ENCODE results near the gene DIS3L2.

DIS3L2 gene, protein sequence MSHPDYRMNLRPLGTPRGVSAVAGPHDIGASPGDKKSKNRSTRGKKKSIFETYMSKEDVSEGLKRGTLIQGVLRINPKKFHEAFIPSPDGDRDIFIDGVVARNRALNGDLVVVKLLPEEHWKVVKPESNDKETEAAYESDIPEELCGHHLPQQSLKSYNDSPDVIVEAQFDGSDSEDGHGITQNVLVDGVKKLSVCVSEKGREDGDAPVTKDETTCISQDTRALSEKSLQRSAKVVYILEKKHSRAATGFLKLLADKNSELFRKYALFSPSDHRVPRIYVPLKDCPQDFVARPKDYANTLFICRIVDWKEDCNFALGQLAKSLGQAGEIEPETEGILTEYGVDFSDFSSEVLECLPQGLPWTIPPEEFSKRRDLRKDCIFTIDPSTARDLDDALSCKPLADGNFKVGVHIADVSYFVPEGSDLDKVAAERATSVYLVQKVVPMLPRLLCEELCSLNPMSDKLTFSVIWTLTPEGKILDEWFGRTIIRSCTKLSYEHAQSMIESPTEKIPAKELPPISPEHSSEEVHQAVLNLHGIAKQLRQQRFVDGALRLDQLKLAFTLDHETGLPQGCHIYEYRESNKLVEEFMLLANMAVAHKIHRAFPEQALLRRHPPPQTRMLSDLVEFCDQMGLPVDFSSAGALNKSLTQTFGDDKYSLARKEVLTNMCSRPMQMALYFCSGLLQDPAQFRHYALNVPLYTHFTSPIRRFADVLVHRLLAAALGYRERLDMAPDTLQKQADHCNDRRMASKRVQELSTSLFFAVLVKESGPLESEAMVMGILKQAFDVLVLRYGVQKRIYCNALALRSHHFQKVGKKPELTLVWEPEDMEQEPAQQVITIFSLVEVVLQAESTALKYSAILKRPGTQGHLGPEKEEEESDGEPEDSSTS

GRCh38 chr2:231961349-231962166 is at the start of gene DIS3L2:
Gene DIS3L2, plus strand, starts transcription at chr2:231961713. Its CDS starts 53,215 bp downstream, at chr2:232014928.
- peak; percentile 45 to 58 for DNase-seq (ENCODE audit: low read depth in 2 of 2)

DNA sequence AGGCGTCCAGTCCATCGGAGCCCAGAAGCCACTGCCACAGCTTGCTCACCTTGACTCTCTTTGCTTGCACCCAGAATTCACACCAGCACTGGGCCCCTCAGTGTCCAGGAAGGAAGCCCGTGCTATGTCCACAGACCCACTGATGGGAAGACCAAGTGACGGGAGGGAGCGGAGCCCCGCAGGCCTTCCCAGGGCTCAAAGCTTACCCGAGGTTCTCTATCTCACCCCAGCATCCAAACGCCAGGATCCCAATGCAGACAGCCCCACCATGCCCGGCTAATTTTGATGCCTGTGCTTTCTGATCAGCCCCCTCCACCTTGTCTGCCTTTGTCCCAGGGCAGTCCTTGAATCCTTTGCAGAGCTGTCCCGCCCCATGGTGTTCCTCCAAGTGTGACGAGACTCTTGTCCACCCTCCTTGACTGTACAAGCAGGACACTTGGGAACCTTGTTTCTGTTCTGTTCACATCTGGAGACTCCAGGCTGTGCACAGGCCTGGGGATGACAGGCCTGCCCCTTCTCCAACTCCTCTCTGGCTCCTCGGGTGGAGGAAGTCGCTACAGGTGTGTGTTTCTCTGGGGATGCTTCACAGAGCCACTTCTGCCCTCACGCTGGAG is 47.3 kb upstream of the DIS3L2 start:
- no peak for DNase-seq (ENCODE audit: low read depth in 2 of 2)

GRCh38 chr2:231917280-231918066 is 44.0 kb upstream of the DIS3L2 start:
- DNase-seq (ENCODE audit: low read depth in 2 of 2) = no peak

- DNase-seq (ENCODE audit: low read depth in 2 of 2) = no peak
These were observed 42.8 kb upstream of the DIS3L2 start for GRCh38 chr2:231918501-231919330.

GRCh38 chr2:231919341-231920035 is 42.0 kb upstream of the DIS3L2 start:
- DNase-seq (ENCODE audit: low read depth in 2 of 2) = no peak

- DNase-seq (ENCODE audit: low read depth in 2 of 2) = no peak
These were observed 41.1 kb upstream of the DIS3L2 start for GRCh38 chr2:231920366-231920765.

- DNase-seq (ENCODE audit: low read depth in 2 of 2) = no peak
These were observed 40.7 kb upstream of the DIS3L2 start for GRCh38 chr2:231920795-231921194.

DNA sequence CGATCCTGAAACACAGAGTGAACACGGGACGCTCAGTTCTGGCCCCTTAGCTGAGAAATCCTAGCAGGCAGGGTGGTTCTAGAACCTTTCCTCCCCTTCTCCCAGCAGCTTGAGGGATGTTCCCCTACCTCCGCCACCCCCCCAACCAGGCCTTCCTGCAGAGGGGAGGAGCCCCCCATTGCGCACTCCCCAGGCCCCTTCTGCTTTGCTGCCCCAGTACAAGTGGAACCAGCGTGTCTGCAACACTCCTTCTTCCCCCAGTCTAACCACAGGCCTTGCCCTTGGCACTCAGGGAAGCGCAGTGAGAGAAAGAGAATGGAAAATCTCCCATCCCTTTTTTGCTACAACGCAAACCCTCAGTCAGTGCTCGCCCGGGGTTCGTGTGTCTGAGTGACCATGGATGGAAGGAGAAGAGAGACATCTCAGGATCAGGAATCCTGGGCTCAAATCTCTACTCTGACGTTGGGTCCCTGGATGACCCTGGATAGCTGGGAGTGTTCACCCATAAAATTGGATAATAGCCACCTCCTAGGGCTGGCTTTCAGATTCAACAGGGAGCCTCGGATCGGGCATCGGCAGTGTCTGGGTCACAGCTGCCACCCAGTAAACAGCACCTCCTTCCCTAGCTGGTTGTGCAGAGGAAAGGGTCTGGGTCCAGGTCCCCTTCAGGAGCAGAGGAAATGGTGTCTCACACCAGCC is 39.1 kb upstream of the DIS3L2 start:
- no peak for DNase-seq (ENCODE audit: low read depth in 2 of 2)

DNA sequence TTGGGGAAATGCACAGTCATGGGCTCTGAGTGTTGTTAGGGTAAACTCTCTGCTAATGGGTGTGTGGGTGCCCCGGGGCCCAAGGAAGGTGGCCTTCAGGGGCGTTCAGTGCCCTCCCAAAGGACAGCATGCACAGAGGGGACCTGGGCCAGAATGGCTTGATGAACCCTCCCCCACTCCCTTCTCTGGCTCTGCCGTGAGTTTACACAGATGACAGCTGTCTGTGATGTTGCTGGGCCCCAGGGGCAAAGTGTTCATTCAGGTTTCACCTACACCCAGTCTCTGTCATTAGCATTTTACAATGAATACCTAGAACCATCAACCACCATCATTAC is 38.5 kb upstream of the DIS3L2 start:
- no peak for DNase-seq (ENCODE audit: low read depth in 2 of 2)

DNA sequence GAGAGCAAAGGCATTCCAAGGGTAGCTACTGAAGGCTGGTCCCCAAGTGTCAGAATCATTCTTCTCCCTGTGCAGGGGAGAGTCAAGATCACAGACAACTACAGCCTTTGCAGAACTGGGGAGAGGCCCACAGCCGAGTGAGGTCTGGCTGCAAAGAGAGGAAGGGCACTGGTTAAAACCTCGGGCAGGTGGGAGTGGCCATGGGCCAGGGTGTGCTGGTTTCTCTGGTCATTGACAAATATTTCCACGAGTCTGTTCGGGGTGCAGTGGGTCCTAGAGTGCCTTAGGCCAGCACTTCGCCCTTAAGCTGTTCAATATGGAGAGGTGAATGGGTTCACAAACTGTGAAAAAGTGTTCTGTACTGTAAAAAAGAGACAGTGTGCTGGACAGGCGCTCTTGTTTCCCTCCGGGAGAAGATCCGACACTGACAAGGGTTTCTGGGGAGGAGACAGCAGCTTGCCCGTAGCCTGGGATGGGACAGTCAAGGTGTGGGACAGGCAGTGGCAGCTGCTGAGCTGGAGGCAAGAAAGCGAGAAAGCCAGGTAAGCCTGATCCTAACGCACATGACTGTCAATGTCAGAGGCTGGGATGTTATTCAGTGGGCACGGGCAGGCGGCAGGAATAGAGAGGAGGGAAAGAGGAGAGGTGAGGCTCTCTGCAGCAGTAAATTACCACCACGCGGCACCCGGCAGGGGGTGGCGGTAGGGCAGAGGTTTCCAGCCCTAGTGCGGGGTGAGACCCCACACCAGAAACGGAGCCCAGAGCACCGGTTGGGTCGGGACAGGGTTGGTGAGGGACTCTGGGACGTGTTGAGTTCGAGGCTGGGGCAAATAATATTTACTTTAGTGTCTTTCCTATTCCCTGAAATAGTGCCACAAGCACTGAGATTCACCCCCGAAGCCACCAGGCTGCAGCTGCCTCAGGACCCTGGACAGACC is 37.3 kb upstream of the DIS3L2 start:
- DNase-seq (ENCODE audit: low read depth in 2 of 2) = no peak

DNA sequence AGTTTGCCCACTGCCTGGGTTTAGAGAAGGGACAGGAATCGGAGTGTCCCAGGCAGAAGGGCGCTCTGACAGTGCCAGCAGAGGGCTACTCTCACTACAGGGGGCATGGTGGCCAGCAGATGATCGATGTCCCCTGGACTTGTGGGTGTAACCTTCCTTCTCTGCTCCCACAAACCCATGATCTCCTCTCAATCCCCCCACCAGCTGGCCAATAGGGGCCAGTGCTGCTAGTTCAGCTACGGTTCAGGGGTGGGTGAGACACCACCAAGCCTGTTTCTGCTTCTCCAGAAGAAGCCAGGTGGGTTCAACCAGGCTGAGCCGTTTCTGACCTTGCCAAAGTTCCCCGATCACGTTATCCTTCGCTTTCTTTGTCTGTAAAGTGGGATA is 36.6 kb upstream of the DIS3L2 start:
- DNase-seq (ENCODE audit: low read depth in 2 of 2) = no peak

DNA sequence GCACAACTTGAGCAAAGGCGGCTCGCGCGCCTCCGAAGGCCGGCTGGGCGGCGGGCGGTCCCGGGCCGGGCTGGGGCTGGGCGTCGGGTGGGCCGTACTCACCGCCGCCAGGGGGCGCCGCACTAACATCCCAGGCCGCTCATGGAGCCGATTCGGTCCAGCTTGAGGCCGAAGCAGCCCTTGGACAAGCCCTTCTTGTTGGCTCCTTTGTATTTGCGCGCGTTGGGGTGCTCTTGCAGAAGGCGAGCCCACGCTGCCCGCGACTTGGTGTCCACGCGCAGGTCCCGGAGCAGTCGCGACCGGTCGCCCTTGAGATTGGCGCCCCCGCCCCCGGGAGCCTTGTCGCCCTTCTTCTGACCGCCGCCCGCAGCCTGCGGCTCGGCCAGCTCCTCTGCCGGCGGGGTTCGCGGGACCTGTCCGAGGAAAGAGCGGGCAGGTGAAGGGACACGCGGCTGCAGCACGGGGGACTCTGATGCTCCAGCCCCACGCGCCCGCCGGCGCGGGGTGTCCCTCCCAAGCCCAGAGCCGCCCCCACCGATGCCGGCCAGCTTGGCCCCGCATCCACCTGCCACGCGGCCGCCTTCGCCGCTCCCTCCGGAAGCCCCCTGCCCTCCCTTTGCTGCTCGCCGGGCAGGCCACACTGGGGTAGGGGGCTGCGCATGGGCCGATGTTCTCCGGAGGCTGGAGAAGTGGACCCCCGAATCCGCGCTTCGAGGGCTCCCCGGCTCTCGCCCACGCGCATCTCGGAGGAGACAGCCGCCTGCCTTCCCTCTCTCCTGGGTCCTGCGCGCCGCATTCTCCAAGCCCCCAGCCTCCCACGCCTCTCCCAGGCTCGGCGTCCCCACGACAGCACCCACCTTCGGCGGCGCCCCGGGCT is 36.0 kb upstream of the DIS3L2 start:
- DNase-seq (ENCODE audit: low read depth in 2 of 2) = peak; percentile 28 to 31

DNA sequence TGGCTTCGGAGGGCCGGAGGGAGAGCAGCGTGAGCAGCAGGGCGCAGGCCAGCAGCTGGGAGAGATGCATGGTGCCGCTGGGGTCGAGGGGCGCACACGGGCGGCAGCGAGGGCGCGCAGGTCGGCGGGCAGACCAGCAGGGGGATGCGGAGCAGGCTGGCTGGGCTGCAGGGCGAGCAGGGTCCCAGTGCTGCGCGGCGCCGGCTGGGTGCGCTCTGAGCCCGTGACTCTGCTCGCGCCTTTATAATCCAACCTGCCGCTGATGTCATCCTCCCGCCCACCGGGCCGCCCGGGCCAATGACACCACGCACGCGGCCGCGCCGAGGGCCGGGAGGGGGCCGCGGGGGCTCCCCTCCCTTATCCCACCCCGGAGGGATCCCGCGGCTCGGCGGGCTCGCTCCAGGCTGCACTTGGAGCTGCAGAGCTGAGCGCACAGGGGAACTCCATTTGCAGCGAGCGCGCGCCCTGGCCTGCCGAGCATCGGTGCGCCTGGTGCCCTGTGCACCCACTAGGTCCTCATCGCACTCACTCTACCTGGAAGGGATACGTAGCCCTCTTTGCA is 35.3 kb upstream of the DIS3L2 start, which contains the start of gene NPPC:
TSS of gene NPPC (minus strand) at position 217 of the 562 bp plus-strand sequence. CDS start at position 70, 147 bp downstream.
- peak; percentile 33 to 34 for DNase-seq (ENCODE audit: low read depth in 2 of 2)

GRCh38 chr2:231926761-231927565 is 34.5 kb upstream of the DIS3L2 start:
- no peak for DNase-seq (ENCODE audit: low read depth in 2 of 2)

GRCh38 chr2:231927566-231927890 is 34.0 kb upstream of the DIS3L2 start:
- no peak for DNase-seq (ENCODE audit: low read depth in 2 of 2)

Data from activated CD8-positive, alpha-beta memory T cell treated with anti-CD3 and anti-CD28 coated beads for 4 hours (primary cell).